HL-60 (cell line): Measurements from ENCODE around the gene DNAJC15.

ENCODE experiments used
- DNase-seq, 2 experiments: peaks; one replicate each; pipeline ENCODE4 v3.0.0-alpha.2; 2010 to 2020; ENCODE audit warnings: low read depth in 1 of 2, low spot score in 1 of 2
- H3K27ac ChIP-seq: fragments of 250-450 bp; sonication (Bioruptor Pico); replicated peaks from 2 replicates; pipeline ENCODE4 v1.5.1; 2020; ENCODE audit warnings: mild to moderate bottlenecking, moderate library complexity
- H3K27me3 ChIP-seq: fragments of 250-450 bp; sonication (Bioruptor Pico); 2 replicates; pipeline ENCODE4 v1.5.1; 2021; ENCODE audit warnings: mild to moderate bottlenecking, moderate library complexity; ENCODE audit not compliant: insufficient read depth, poor library complexity, severe bottlenecking
- H3K4me3 ChIP-seq: replicated peaks from 2 replicates; pipeline ENCODE4 v1.5.1; 2011; ENCODE audit warnings: mild to moderate bottlenecking, control low read depth, low read length; ENCODE audit not compliant: insufficient read depth
- CTCF ChIP-seq: IDR thresholded peaks from one replicate; pipeline ENCODE4 v1.5.1; 2011; ENCODE audit warnings: low read length, control low read depth, inconsistent platforms; ENCODE audit not compliant: insufficient read depth
- GABPA ChIP-seq: IDR thresholded peaks from 2 replicates; pipeline ENCODE4 v1.6.1; 2012; ENCODE audit warnings: low read depth
- POLR2AphosphoS5 ChIP-seq: IDR thresholded peaks from 2 replicates; pipeline ENCODE4 v1.6.1; 2012; ENCODE audit warnings: low read depth
- REST ChIP-seq: IDR thresholded peaks from 2 replicates; pipeline ENCODE4 v1.6.1; 2012; ENCODE audit warnings: low read depth; ENCODE audit not compliant: insufficient replicate concordance
- SPI1 ChIP-seq: IDR thresholded peaks from 2 replicates; pipeline ENCODE4 v1.6.1; 2012; ENCODE audit warnings: low read depth, mild to moderate bottlenecking, borderline replicate concordance

DNAJC15 gene

GRCh38 chr13:43139921-43140320 lies 116.5 kb downstream of the DNAJC15 start:
- TF ChIP-seq CTCF (no peak), REST (no peak), SPI1 (no peak), GABPA (no peak), POLR2AphosphoS5 (no peak)
- no peak for DNase-seq
- no peaks in the 10 kb centered on the region for H3K27me3 ChIP-seq
- H3K4me3 ChIP-seq = no peak overlapping the region
- H3K27ac ChIP-seq = no peak overlapping the region

GRCh38 chr13:43140985-43141384 lies 117.6 kb downstream of the DNAJC15 start:
- Histone ChIP-seq H3K27ac (no peak overlapping the region), H3K4me3 (no peak overlapping the region), H3K27me3 (no peaks in the 10 kb centered on the region)
- DNase-seq = no peak
- TF ChIP-seq POLR2AphosphoS5 (no peak), GABPA (no peak), CTCF (no peak), SPI1 (no peak), REST (no peak)

- TF ChIP-seq POLR2AphosphoS5 (no peak), SPI1 (no peak), REST (no peak), GABPA (no peak)
- DNase-seq = no peak
- Histone ChIP-seq H3K27me3 (no peaks in the 10 kb centered on the region), H3K4me3 (no peak overlapping the region), H3K27ac (no peak overlapping the region)
Observed at GRCh38 chr13:43141685-43142084, 118.3 kb downstream of the DNAJC15 start.

GRCh38 chr13:43143591-43143990 lies 120.2 kb downstream of the DNAJC15 start:
- Histone ChIP-seq H3K4me3 (no peak overlapping the region), H3K27me3 (no peaks in the 10 kb centered on the region), H3K27ac (no peak overlapping the region)
- TF ChIP-seq POLR2AphosphoS5 = no peak
- no peak for TF ChIP-seq GABPA
- TF ChIP-seq SPI1 = no peak
- no peak for TF ChIP-seq CTCF
- TF ChIP-seq REST = no peak
- DNase-seq = no peak
